B cell (primary cell): ENCODE data around the gene DOK5.

ENCODE experiments used
- EZH2 ChIP-seq: IDR thresholded peaks from 2 replicates; pipeline ENCODE4 v1.6.1; 2012; ENCODE audit warnings: borderline replicate concordance, low read depth, mild to moderate bottlenecking, moderate library complexity, low read length; ENCODE audit not compliant: insufficient read depth, poor library complexity, severe bottlenecking
- TF ChIP-seq, protein P1 (sequence below): fragments of 200-600 bp; IDR thresholded peaks from one replicate; pipeline ENCODE4 v1.8.0; 2022; ENCODE audit warnings: antibody characterized with exemption, mild to moderate bottlenecking

DNA sequence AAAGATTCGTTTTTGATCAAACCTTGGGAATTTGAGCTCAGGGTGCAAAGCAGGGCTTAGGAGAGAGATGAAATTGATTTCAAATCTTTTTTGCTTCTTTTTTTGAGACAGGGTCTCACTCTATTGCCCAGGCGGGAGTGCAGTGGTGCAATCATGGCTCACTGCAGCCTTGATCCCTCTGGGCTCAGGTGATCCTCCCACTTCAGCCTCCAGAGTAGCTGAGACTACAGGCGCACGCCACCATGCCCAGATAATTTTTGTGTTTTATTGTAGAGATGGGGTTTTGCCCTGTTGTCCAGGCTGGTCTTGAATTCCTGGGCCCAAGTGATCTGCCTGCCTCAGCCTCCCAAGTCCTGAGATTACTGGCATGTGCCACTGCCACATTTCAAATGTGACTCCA, 58.7 kb downstream of the DOK5 start:
- TF ChIP-seq, protein P1, sequence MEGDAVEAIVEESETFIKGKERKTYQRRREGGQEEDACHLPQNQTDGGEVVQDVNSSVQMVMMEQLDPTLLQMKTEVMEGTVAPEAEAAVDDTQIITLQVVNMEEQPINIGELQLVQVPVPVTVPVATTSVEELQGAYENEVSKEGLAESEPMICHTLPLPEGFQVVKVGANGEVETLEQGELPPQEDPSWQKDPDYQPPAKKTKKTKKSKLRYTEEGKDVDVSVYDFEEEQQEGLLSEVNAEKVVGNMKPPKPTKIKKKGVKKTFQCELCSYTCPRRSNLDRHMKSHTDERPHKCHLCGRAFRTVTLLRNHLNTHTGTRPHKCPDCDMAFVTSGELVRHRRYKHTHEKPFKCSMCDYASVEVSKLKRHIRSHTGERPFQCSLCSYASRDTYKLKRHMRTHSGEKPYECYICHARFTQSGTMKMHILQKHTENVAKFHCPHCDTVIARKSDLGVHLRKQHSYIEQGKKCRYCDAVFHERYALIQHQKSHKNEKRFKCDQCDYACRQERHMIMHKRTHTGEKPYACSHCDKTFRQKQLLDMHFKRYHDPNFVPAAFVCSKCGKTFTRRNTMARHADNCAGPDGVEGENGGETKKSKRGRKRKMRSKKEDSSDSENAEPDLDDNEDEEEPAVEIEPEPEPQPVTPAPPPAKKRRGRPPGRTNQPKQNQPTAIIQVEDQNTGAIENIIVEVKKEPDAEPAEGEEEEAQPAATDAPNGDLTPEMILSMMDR = no peak
- no peak for TF ChIP-seq EZH2
